K562 (cell line): Measurements from ENCODE around the gene CHD5. TPM values are rescaled to one million over a fixed set of nuclear protein-coding genes. Genes with fewer than 3 reads are reported as not detected.

Source experiments
- CBFA2T3 ChIP-seq: fragments of 450-650 bp; IDR thresholded peaks from 2 replicates; pipeline ENCODE4 v1.6.1; 2017
- CBFB ChIP-seq: sonication (generic); formaldehyde crosslinking; IDR thresholded peaks from 2 replicates; pipeline ENCODE4 v1.4.0; 2020; ENCODE audit warnings: mild to moderate bottlenecking, missing genetic modification reagents
- CBX2 ChIP-seq: fragments of 200-600 bp; sonication (generic); IDR thresholded peaks from one replicate; pipeline ENCODE4 v1.6.1; 2012; ENCODE audit warnings: mild to moderate bottlenecking, low read length, inconsistent platforms; ENCODE audit not compliant: insufficient read depth, poor library complexity, severe bottlenecking
- CREBBP ChIP-seq: IDR thresholded peaks from one replicate; pipeline ENCODE4 v1.6.1; 2012; ENCODE audit warnings: low read depth, mild to moderate bottlenecking, control low read depth, inconsistent platforms, low read length
- CSDE1 ChIP-seq, 2 experiments: fragments of 450-650 bp; IDR thresholded peaks; 2 replicates each; pipeline ENCODE4 v1.6.1; 2016; ENCODE audit warnings: mild to moderate bottlenecking in 1 of 2
- DPF2 ChIP-seq: fragments of 450-650 bp; IDR thresholded peaks from 2 replicates; pipeline ENCODE4 v1.6.1; 2016
- ETV5 ChIP-seq: sonication (generic); formaldehyde crosslinking; IDR thresholded peaks from 2 replicates; pipeline ENCODE4 v1.4.0; 2020; ENCODE audit warnings: low read depth, mild to moderate bottlenecking, missing genetic modification reagents
- KDM5B ChIP-seq: fragments of 200-600 bp; sonication (generic); IDR thresholded peaks from 2 replicates; pipeline ENCODE4 v1.6.1; 2012; ENCODE audit warnings: low read depth, mild to moderate bottlenecking, moderate library complexity, low read length, control low read depth, inconsistent platforms; ENCODE audit not compliant: insufficient replicate concordance
- LEF1 ChIP-seq: fragments of 450-650 bp; IDR thresholded peaks from 2 replicates; pipeline ENCODE4 v1.6.1; 2016; ENCODE audit warnings: mild to moderate bottlenecking
- MYC ChIP-seq, 2 experiments: fragments of 250-450 bp in 1 of 2; sonication (Bioruptor Pico) in 1 of 2; IDR thresholded peaks; 2 replicates each; pipeline versions ENCODE4 v1.5.1 to v1.6.1; 2012 to 2021; ENCODE audit warnings: low read depth in 2 of 2, borderline replicate concordance in 1 of 2, improper control_type of control experiment in 1 of 2, low read length in 1 of 2, mild to moderate bottlenecking in 1 of 2, moderate library complexity in 1 of 2
- NELFE ChIP-seq: IDR thresholded peaks from 2 replicates; pipeline ENCODE4 v1.6.1; 2011; ENCODE audit warnings: mild to moderate bottlenecking; ENCODE audit not compliant: insufficient read depth, insufficient read length
- PHF20 ChIP-seq: fragments of 450-650 bp; IDR thresholded peaks from 2 replicates; pipeline ENCODE4 v1.6.1; 2018; ENCODE audit not compliant: partially characterized antibody
- POLR2H ChIP-seq: IDR thresholded peaks from 2 replicates; pipeline ENCODE4 v1.6.1; 2016; ENCODE audit warnings: missing genetic modification characterization, low read depth, mild to moderate bottlenecking, control low read depth, missing compliant biosample characterization, moderate library complexity
- RFX5 ChIP-seq: IDR thresholded peaks from 2 replicates; pipeline ENCODE4 v1.6.1; 2011; ENCODE audit warnings: low read depth, mild to moderate bottlenecking, improper control_type of control experiment, low read length
- STAG1 ChIP-seq: sonication (generic); formaldehyde crosslinking; IDR thresholded peaks from 2 replicates; pipeline ENCODE4 v1.5.0; 2020; ENCODE audit warnings: missing genetic modification reagents, borderline replicate concordance
- STAT5B ChIP-seq: fragments of 250-450 bp; sonication (Bioruptor Pico); IDR thresholded peaks from 2 replicates; pipeline ENCODE4 v1.8.0; 2021; ENCODE audit warnings: mild to moderate bottlenecking, inconsistent platforms
- ZNF143 ChIP-seq: sonication (generic); formaldehyde crosslinking; IDR thresholded peaks from 2 replicates; pipeline ENCODE4 v1.9.0; 2022; ENCODE audit warnings: mild to moderate bottlenecking, missing genetic modification reagents
- ZNF3 ChIP-seq: fragments of 250-450 bp; sonication (Bioruptor Pico); IDR thresholded peaks from 2 replicates; pipeline ENCODE4 v1.5.0; 2021; ENCODE audit warnings: mild to moderate bottlenecking, moderate library complexity
- ZNF41 ChIP-seq: fragments of 250-450 bp; sonication (Bioruptor Pico); conservative IDR thresholded peaks from 2 replicates; pipeline ENCODE4 v1.4.0; 2020; ENCODE audit warnings: mild to moderate bottlenecking
- ZNF699 ChIP-seq: fragments of 250-450 bp; sonication (Bioruptor Pico); IDR thresholded peaks from 2 replicates; pipeline ENCODE4 v1.8.0; 2021; ENCODE audit warnings: mild to moderate bottlenecking, moderate library complexity; ENCODE audit not compliant: insufficient replicate concordance
- ZNF764 ChIP-seq: fragments of 250-450 bp; sonication (Bioruptor Pico); IDR thresholded peaks from 2 replicates; pipeline ENCODE4 v1.4.0; 2020; ENCODE audit warnings: low read depth, mild to moderate bottlenecking, moderate library complexity
- polyA plus RNA-seq, 8 experiments: library from polyadenylated mRNA; depleted of rRNA in 4 of 8; stranded (reverse) in 5 of 8; unstranded in 3 of 8; fragments of >200 nt; fragmentation: Nextera tagmentation in 2 of 8; fragmentation: Illumina TruSeq in 1 of 8; extraction: Ambion mirVana in 2 of 8; extraction: Trizol in 1 of 8; gene quantifications; 2 replicates each; pipeline versions ENCODE4 v1.2.1 to v1.2.3, GENCODE V29; 2011 to 2014; ENCODE audit warnings: inconsistent platforms in 1 of 8, missing spikeins in 1 of 8
- total RNA-seq, 7 experiments: library from RNA; depleted of rRNA in 6 of 7; stranded (reverse); fragments of >200 nt in 6 of 7; fragmentation: Illumina TruSeq in 2 of 7; extraction: Trizol in 2 of 7; gene quantifications; 2 replicates each; pipeline versions ENCODE4 v1.2.1 to v1.2.3, GENCODE V29; 2011 to 2021; ENCODE audit warnings: low replicate concordance in 1 of 7
- TF ChIP-seq, protein P1 (sequence below): sonication (generic); formaldehyde crosslinking; IDR thresholded peaks from 2 replicates; pipeline ENCODE4 v1.8.0; 2023; ENCODE audit warnings: mild to moderate bottlenecking, missing genetic modification reagents
- TF ChIP-seq, protein P2 (sequence below): fragments of 250-450 bp; sonication (Bioruptor Pico); IDR thresholded peaks from 2 replicates; pipeline ENCODE4 v1.5.0; 2021; ENCODE audit warnings: mild to moderate bottlenecking, moderate library complexity

The CHD5 gene
- total and polyA plus RNA-seq, 9 of the 15 experiments (the other 6 are each of a cell fraction or from before 2014, with no cell fraction given) = 0.03 to 0.52 (median 0.11) TPM; not detected in 2

DNA sequence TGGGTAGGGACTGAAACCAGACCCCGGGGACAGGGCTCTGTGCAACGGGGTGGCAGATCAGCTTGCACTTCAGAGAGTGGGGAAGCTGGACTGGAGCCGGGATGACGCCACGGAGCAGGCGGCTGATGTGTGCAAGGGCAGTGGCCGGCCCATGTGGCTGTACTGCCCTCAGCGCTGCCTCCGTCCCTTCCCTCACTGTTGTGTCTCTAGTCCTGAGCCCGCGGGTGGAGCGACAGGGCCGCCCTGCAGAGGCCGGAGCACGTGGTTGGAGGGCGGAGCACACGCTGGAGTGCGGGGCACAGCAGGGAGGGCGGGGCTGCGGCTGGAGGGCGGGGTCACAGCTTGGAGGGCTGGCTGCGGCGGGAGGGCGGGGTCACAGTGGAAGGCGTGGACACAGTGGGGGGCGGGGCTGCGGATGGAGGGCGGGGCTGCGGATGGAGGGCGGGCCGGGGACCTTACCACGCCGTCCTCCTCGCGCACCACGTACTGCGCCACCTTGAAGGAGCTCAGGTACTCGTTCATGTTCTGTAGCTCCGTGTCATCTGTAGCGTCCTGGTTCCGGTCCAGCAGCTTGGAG is 52.4 kb downstream of the CHD5 start (continued):
- TF ChIP-seq STAG1 (CRISPR knock-in tag) = peak; percentile 38; the same call in 1 of the 2 replicates
- TF ChIP-seq POLR2H = no peak
- no peak for TF ChIP-seq KDM5B
- peak; percentile 92 for TF ChIP-seq MYC (IDR thresholded peaks at IDR 0.05; ENCODE audit: low read depth, low read length)
- TF ChIP-seq MYC (CRISPR knock-in tag; IDR thresholded peaks at IDR 0.05; ENCODE audit: borderline replicate concordance, low read depth) = peak; percentile 29; the same call in 1 of the 2 replicates
- TF ChIP-seq CBX2 = no peak
- TF ChIP-seq DPF2 = no peak
- no peak for TF ChIP-seq ZNF764 (CRISPR knock-in tag)
- no peak for TF ChIP-seq RFX5
- TF ChIP-seq ETV5 = no peak
- no peak for TF ChIP-seq CBFA2T3
- no peak for TF ChIP-seq ZNF3 (CRISPR knock-in tag)
- TF ChIP-seq NELFE = no peak
- no peak for TF ChIP-seq CREBBP
- TF ChIP-seq LEF1 = no peak
- TF ChIP-seq STAT5B (CRISPR knock-in tag) = no peak
- TF ChIP-seq, protein P1, sequence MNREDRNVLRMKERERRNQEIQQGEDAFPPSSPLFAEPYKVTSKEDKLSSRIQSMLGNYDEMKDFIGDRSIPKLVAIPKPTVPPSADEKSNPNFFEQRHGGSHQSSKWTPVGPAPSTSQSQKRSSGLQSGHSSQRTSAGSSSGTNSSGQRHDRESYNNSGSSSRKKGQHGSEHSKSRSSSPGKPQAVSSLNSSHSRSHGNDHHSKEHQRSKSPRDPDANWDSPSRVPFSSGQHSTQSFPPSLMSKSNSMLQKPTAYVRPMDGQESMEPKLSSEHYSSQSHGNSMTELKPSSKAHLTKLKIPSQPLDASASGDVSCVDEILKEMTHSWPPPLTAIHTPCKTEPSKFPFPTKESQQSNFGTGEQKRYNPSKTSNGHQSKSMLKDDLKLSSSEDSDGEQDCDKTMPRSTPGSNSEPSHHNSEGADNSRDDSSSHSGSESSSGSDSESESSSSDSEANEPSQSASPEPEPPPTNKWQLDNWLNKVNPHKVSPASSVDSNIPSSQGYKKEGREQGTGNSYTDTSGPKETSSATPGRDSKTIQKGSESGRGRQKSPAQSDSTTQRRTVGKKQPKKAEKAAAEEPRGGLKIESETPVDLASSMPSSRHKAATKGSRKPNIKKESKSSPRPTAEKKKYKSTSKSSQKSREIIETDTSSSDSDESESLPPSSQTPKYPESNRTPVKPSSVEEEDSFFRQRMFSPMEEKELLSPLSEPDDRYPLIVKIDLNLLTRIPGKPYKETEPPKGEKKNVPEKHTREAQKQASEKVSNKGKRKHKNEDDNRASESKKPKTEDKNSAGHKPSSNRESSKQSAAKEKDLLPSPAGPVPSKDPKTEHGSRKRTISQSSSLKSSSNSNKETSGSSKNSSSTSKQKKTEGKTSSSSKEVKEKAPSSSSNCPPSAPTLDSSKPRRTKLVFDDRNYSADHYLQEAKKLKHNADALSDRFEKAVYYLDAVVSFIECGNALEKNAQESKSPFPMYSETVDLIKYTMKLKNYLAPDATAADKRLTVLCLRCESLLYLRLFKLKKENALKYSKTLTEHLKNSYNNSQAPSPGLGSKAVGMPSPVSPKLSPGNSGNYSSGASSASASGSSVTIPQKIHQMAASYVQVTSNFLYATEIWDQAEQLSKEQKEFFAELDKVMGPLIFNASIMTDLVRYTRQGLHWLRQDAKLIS (CRISPR knock-in tag) = peak; percentile 80; the same call in 1 of the 2 replicates
- no peak for TF ChIP-seq CSDE1 (IDR thresholded peaks at IDR 0.05)
- TF ChIP-seq, protein P2, sequence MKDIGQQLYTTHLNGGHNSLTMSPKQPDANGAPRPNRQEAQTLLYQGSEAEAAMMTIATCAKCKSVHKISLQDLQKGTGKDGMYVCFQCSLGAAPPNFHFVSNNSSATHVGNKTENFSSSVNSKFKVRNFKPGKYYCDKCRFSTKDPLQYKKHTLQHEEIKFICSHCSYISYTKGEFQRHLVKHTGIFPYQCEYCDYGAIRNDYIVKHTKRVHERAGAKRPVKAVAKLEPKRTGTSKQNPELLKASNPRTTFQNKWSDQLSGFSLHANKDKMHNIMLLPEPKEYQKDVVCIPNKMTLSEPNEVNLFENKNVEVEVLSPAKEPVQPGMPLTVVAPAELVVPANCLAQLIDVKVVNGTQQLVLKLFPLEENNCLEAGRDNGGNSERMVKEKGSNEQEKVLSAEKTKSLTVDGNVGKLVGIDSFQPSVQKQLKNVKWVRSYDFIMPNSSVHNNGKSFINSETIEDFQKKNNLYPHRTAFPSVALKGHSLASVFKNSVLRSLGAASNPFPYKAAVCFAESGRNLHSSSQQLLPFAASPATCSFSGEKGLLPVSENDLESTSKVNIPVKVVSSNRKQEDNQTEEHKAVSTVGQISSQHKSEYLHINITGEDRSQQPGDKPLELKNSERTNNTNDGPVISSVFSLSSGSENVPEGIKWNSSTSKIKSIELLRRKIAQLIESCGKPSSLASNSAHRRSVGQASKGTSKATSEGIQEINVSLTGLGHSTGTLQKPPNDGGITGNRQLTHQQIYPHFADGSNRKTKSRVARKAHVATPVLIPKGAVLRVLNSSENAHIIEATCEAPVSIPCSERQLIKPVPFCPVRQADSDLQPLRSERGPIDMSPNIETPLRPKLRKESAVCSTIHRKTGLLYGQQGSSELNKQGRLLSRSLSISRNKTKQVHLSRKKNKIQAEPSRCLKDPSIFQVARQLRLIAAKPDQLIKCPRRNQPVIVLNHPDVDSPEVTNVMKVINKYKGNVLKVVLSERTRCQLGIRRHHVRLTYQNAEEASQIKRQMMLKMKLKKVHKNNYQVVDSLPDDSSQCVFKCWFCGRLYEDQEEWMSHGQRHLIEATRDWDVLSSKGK (CRISPR knock-in tag) = no peak
- TF ChIP-seq ZNF699 (CRISPR knock-in tag) = no peak
- peak; percentile 57; the same call in 1 of the 2 replicates for TF ChIP-seq CBFB (CRISPR knock-in tag)
- TF ChIP-seq ZNF41 (CRISPR knock-in tag) = no peak
- no peak for TF ChIP-seq ZNF143
- TF ChIP-seq PHF20 = no peak
